NCI-H226 (cell line): ENCODE data around the gene TNKS1BP1.
"Not testable (repeated sequence)": the region's sequence is repeated elsewhere in the genome, so short reads cannot be mapped to it uniquely, and the experiment has no call there.

Source experiments
- DNase-seq: peaks from one replicate; pipeline ENCODE4 v3.0.0-alpha.2; 2015

The TNKS1BP1 gene

DNA sequence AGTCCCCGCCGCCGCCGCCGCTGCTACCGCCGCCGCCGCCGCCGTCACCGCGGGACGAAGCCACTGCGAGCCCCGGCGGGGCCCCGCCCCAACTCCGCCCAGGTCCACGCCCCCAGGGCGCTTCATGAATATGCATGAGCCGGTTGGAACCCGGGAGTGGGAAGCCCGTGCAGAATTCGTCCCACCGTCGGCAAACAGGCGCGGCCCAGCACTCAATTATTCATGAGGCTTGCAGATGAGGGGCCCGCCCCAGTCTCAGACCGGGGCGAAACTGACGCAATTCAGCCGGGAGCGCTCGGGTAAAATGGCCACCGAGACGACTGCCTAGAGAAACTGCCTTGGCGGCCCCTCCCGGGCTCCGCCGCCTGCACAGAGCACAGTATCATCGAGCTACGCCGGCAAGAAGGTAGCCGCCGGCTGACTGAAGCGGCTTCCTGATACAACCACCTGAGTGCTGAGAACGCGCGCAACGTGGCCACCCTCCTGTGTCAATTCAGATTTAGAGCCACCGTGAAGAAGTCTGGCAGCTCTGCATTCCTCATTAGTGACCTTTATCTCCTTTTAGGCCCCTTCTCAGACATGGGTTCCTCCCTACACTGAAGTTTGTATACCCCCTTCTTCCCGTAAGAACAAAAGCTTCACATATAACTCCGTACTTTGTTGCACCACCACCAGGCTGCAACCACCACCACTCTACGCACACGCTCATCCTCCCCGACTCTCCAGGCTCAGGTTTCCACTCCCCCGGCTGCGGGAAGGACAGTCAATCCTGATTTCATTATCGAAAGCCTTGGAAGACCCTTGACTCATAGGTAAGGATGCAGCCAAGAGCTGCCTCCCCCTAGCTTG, at the start of gene TNKS1BP1:
TNKS1BP1 (minus strand) TSS at position 67 of the 849 bp plus-strand sequence. CDS start 3,067 bp downstream, outside the sequence.
- DNase-seq: peak; percentile 95

GRCh38 chr11:57373146-57373545, 48.4 kb upstream of the TNKS1BP1 start:
- no peak for DNase-seq

DNA sequence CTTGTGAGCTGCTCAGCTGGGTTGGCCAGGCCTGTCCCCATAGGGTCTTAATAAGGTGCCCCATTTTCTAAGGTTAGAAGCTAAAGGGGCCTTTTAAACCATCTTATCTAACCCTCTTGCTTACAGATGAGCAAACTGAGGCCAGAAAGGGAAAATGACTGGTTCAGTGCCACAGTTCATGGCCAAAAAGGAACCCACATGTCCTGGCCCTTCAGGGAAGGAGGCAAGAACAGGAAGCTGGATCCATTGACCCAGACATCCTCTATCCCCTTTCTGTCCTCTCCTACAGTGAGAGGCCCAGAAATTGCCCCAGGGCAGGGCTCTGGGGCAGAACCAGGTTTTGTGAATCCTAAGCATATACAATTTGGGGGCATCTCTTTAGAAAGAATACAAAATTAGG, 46.2 kb upstream of the TNKS1BP1 start:
- DNase-seq: no peak

- DNase-seq: peak; percentile 94
Measured at GRCh38 chr11:57370251-57370650, 45.5 kb upstream of the TNKS1BP1 start.

DNA sequence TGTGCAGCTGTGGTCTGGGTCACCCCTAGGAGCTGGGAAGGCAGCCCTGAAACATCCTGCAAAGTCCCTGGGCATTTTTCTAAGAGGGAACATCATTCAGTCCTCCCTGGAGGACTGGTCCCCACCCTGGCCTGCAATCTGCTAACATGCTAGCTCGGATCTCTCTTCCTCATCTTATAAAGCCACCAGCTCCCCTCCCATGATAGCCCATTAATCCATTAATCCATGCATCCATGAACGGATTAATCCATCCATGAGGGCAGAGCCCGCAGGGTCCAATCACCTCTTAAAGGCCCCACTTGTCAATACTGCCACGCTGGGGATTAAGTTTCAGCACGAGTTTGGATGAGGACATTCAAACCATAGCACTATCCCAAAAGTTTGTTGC, 44.1 kb upstream of the TNKS1BP1 start:
- DNase-seq: no peak

DNA sequence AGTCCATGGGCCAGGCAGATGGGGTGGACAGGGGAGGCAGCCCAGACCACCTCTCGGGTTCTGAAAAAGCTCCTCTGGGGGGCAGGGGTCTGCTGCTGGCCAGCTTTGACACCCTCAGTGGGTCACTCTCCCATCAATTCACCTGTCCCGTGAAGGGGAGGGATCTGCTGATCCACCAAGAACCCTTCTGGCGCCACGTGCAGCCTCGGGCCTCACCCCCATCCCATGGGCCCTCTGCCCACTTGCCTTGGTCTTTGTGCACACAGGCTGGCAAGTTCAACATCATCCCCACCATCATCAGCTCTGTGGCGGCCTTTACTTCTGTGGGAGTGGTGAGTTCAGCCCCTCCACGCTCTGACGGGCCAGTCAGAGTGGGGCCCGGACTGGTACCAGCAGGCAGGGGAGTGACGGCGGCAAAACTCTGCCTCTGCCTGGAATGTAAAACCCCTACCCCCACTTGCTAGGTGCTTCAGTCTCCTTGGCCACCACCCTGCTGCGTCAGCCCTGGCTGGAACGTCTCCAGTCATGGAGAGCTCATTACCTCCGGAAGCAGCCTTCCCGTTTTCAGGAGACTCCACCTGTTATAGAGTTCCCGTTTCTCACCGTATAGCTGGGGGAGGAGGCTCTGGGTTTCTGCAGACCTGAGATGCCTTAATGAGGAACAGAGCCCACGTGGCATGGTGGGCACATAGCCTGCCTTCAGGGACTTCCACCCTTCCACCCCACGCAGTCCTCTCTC, 43.5 kb upstream of the TNKS1BP1 start:
- DNase-seq: peak; percentile 99

GRCh38 chr11:57364851-57365660, 40.3 kb upstream of the TNKS1BP1 start:
- no peak for DNase-seq

DNA sequence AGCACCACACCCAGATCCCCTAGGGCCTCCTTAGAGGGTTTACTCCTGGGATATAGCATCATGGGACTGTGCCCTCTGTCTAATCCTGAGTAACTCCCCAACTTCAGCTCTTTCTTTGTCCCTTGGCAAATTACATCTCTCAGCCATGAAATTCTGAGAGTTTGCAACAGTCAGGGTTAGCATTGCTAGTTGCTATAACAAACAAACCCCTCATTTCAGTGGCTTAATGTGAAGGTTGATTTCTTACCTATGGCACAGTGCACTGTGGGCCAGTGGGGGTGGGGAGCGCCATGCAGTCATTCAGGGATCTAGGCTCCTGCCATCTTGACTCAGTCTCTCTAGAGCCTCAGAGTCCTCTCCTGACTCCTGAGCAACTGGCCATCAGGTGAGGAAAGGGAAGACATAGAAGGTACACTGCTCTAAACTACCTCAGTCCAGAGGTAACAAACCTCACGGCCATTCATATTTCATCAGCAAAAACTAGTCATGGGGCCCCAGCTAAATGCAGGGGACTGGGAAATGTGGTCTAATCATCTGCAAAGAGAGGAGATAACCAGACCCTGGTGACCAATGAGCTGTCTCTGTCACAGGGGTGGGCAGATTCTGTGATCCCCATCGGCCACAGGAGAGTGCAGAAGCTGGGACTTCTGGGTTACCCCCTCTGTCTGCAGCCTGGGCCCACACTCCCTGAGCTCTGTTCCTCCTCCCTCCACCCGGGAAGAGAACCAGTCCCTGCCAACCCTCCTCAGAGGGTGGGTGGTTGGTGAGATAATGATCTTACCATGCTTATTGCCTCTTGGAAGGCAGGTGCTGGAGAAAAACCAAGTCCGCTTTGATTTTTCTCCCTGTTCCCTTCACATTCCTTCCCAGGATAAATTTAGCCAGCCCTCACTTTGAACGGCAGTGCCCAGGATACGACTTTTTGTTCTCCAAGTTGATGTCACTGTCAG, 38.7 kb upstream of the TNKS1BP1 start:
- no peak for DNase-seq

DNA sequence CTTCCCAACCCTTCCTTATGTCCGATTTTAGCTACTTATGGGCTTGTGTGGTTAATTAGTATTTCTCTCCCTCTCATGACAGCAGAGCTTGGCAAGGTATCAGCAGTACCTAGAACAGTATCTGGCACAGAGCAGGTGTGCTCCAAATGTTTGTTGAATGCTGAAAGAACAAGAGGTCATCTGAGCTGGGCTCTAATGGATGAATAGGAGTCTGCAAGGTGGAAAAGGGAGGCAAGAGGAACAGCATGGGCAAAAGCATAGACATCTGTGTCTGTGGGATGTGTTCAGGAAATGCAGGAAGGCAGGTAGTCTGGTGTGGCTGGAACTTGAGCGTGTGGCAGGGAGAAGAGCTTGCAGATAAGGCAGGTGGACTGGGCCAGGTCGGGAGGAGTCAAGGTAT, 37.2 kb upstream of the TNKS1BP1 start:
- DNase-seq: no peak

GRCh38 chr11:57361420-57361819, 36.7 kb upstream of the TNKS1BP1 start:
- DNase-seq: not testable (repeated sequence)

DNA sequence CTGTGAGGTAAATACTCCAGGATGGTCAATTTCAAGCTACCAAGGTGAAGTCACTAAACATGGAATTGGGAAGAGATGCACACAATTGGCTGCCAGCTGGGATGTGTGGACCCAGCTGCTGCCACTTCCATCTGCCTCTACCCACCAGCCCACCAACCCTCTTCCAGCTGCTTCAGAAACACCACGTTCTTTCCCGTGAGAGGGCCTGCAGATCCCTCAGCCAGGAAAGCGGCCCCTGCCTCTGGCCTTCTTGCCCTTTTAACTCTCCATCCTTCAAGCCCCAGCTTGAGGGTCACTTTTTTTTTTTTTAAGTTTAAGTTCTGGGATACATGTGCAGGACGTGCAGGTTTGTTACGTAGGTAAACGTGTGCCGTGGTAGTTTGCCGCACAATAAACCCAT, 36.2 kb upstream of the TNKS1BP1 start:
- no peak for DNase-seq

GRCh38 chr11:57359896-57360690, 35.3 kb upstream of the TNKS1BP1 start:
- peak; percentile 56 for DNase-seq

DNA sequence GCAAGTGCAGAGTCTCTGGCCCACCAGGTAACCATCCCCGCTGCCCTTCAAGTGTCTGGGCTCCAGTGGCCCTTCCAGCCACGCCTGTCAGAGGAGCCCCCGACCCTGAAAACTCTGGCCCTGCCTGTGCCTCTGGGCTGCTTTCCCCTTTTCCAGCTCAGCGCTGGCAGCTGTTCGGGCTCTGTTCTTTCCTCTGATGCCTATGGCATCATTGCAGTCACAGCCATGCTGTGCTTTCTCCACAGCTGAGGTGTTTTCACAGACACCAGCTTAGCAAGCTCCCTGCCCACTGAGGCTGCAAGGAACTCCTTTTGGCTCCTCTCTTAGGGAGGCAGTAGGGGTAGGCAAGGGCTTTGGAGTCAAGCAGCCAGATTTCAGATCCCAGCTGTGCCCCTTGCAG, 34.6 kb upstream of the TNKS1BP1 start:
- DNase-seq: no peak

GRCh38 chr11:57358991-57359390, 34.2 kb upstream of the TNKS1BP1 start:
- no peak for DNase-seq

DNA sequence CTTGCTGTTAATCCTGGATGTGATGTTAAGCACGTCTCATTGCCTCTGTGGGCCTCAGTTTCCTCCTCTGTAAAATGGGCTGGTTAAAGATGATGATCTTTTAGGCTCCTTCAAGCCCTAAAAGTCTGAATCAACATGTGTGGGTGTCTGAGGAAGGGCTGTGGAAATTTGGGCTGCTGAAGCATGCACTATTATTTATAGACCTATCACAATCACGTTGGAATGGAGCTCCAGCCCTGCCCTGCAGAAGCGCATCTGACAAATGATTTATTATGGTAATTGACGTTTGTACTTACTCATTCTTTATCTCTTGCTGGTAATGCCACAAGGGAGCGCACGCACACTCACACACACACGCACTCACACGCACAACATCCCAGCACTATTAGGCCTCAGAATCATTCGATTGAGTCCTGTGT, 33.8 kb upstream of the TNKS1BP1 start:
- peak; percentile 91 for DNase-seq

DNA sequence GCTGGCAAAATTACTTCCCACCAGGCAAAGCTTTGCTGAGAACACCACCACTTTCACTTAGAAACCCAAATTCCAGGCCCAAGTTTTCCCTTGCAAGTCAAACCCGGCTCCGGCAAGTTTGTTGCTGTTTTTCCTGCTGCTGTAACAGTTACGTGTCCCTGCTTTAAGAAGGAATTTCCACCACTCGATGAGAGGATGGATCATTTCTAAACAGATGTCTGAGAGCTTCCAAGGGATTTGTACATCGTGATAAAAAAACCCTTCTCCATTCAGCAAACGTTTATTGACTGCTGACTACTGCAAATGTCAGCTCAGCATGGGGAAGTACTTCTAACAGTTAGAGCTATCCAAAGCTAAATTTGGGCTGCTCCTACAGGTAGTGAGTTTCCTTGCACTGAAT, 33.1 kb upstream of the TNKS1BP1 start:
- no peak for DNase-seq

DNA sequence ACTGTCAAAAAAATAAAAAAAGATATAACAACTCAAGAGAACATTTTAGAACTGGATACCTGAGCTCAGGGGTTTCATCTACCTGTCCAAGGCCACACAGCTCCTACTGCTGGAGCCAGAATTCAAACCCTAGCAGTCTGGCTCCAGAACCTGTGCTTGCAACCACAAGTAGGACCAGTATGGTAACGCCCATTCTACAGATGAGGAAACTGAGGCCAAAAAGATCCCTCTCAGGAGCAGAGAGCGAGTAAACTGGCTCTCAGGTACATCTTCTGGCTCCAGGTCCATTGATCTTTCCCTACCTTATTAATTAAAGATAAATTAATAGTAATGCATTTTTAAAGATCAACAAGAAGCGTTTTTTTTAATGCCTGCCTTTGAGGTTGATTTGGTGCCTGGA, 32.6 kb upstream of the TNKS1BP1 start:
- DNase-seq: no peak

DNA sequence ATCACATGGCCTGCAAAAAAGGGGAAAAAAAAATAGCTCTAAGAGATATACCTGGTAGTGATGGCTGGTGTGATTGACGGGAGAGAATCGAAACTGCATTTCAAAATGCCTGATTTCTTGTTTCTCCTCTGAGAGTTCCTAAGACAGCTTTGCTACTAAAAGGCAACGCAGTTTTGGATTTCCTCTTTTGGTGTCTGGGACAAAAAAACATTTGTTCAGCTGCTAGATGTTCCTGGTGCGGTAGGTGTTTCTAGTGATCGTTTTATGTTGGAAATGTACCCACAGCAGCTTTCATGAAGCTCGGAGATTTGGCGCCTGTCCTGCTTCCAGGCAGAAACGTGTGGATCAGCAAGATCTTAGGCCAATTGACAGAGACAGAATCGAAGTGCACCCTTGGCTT, 31.5 kb upstream of the TNKS1BP1 start:
- DNase-seq: no peak

DNA sequence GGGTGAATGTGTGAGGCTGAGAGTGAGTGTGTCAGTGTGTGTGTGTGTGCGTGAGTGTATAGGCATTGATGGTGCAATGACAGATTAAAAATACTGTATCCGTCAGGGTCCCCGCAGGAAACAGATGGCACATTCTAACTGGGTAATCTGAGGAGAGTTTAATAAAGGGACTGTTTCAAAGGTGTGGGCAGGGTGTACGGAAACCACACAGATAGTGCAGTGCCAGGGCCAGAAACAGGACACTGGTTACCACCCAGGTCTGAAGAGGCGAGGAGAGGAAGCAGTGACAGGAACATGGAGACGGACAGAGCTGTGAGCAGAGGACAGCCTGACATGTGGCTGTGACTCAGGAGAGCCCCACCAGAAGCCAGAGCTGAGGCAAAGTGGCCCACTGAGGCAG, 29.9 kb upstream of the TNKS1BP1 start:
- DNase-seq: no peak

DNA sequence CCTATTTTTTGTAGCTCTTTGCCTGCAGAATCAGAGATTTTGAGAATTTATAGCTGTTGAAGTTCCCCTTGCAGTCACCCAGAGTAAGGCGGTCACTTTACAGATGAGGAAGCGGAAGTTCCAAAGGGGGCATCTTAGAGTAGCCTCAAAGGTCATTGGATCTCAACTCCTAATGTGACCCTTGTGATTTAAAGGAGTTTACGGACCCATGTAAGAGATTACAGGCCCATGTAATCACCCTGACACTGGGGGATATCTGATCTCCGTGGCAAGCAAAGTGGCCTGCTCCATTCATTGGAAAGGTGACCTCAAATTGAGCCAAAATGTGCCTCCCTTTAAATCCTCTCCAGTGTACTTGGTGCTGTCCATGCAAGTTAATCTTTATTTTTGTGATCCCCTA, 29.1 kb upstream of the TNKS1BP1 start:
- DNase-seq: no peak

DNA sequence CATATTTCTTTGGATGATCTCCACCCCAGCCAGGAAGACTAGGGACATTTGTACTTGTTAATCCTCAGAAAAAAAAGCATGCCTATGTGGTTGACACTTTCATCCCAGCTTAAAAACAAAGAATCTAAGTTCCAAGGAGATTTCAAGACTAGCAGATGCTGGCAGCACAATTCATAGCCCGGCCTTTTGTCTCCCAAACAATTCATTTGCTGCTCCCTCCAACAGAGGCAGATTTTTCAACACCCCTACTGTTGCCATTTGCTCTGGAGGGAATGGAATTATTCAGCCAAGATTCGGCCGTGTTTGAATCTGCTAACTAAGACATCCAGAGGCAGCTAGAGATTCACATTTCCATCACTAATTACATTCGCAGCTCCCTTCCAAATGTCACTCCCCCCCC, 28.7 kb upstream of the TNKS1BP1 start:
- no peak for DNase-seq
